Naive thymus-derived CD4-positive, alpha-beta T cell (primary cell): ENCODE measurements around the gene VAV2. TPM values are rescaled to one million over a fixed set of nuclear protein-coding genes. Genes with fewer than 3 reads are reported as not detected.

Source experiments
- ATAC-seq: fragments of 150-1000 bp; cut with Tn5 transposase; 2 replicates; pipeline ENCODE4 v1.10.0; 2021; ENCODE audit warnings: mild to moderate bottlenecking, moderate library complexity
- CTCF ChIA-PET: fragments of 350-600 bp; sonication (Branson Sonifier 250); formaldehyde crosslinking; loops from one replicate; lab custom pipeline; 2021; ENCODE audit warnings: antibody characterized with exemption; lab: Charles Lee
- POLR2A ChIA-PET: fragments of 350-600 bp; sonication (Branson Sonifier 250); formaldehyde crosslinking; loops from one replicate; lab custom pipeline; 2021; ENCODE audit warnings: antibody characterized with exemption, inconsistent platforms; lab: Charles Lee
- DNase-seq, 9 donors: peaks; one replicate each; pipeline versions ENCODE4 v3.0.0 to v3.0.0-alpha.2; 2020 to 2022; ENCODE audit warnings: mixed read lengths in 1 of 9
- H3K27ac ChIP-seq: one replicate; pipeline ENCODE4 v1.7.0; 2013; ENCODE audit warnings: mild to moderate bottlenecking, low read depth, low read length, moderate library complexity
- H3K27me3 ChIP-seq, 2 donors: one replicate each; pipeline ENCODE4 v1.7.0; 2013; ENCODE audit warnings: low read length in 2 of 2, mild to moderate bottlenecking in 2 of 2, moderate library complexity in 2 of 2; ENCODE audit not compliant: control insufficient read depth in 2 of 2, insufficient read depth in 2 of 2
- H3K36me3 ChIP-seq, 3 experiments: 1 replicate in 2 of 3; 2 replicates in 1 of 3; pipeline ENCODE4 v1.7.0; 2013; ENCODE audit warnings: low read length in 3 of 3, mild to moderate bottlenecking in 3 of 3, moderate library complexity in 1 of 3; ENCODE audit not compliant: insufficient read depth in 3 of 3, control insufficient read depth in 2 of 3
- H3K4me1 ChIP-seq, 2 donors: one replicate each; pipeline ENCODE4 v1.7.0; 2013; ENCODE audit warnings: low read length in 2 of 2, mild to moderate bottlenecking in 2 of 2, moderate library complexity in 1 of 2; ENCODE audit not compliant: control insufficient read depth in 2 of 2, insufficient read depth in 2 of 2
- H3K4me3 ChIP-seq: 2 replicates; pipeline ENCODE4 v1.7.0; 2013; ENCODE audit warnings: mild to moderate bottlenecking, low read length
- H3K9me3 ChIP-seq, 3 experiments: 1 replicate in 2 of 3; 2 replicates in 1 of 3; pipeline ENCODE4 v1.7.0; 2013; ENCODE audit warnings: low read length in 3 of 3; ENCODE audit not compliant: control insufficient read depth in 2 of 3
- H3K27ac Mint-ChIP-seq, 9 donors: one replicate each; pipeline ENCODE4 v1.8.0; 2020 to 2022; ENCODE audit warnings: mixed read lengths in 9 of 9, mild to moderate bottlenecking in 8 of 9, moderate library complexity in 5 of 9, inconsistent platforms in 2 of 9
- H3K27me3 Mint-ChIP-seq, 5 donors: one replicate each; pipeline ENCODE4 v1.8.0; 2021 to 2022; ENCODE audit warnings: mixed read lengths in 5 of 5, mild to moderate bottlenecking in 1 of 5
- H3K36me3 Mint-ChIP-seq, 5 donors: one replicate each; pipeline ENCODE4 v1.8.0; 2020 to 2022; ENCODE audit warnings: mixed read lengths in 5 of 5, mild to moderate bottlenecking in 3 of 5, inconsistent platforms in 1 of 5
- H3K4me1 Mint-ChIP-seq, 7 donors: one replicate each; pipeline ENCODE4 v1.8.0; 2020 to 2022; ENCODE audit warnings: mixed read lengths in 7 of 7, mild to moderate bottlenecking in 3 of 7, inconsistent platforms in 1 of 7
- H3K4me3 Mint-ChIP-seq, 10 donors: one replicate each; pipeline ENCODE4 v1.8.0; 2020 to 2022; ENCODE audit warnings: mild to moderate bottlenecking in 10 of 10, mixed read lengths in 10 of 10, moderate library complexity in 6 of 10, inconsistent platforms in 2 of 10
- H3K9me3 Mint-ChIP-seq, 11 donors: one replicate each; pipeline ENCODE4 v1.8.0; 2020 to 2022; ENCODE audit warnings: mixed read lengths in 11 of 11, mild to moderate bottlenecking in 4 of 11, inconsistent platforms in 1 of 11, moderate library complexity in 1 of 11
- intact Hi-C, 2 donors: fragments of 100-400 bp; cut with micrococcal nuclease; formaldehyde crosslinking; loops; one replicate each; pipeline ENCODE4 v1.15.1; 2023
- polyA plus RNA-seq, 2 donors: library from polyadenylated mRNA; unstranded; fragments of 300-500 nt; fragmentation: Illumina TruSeq; gene quantifications; one replicate each; pipeline ENCODE4 v1.2.3, GENCODE V29; 2021
- total RNA-seq, 6 experiments: library from RNA in 5 of 6; stranded (reverse) in 5 of 6; gene quantifications; 1 replicate in 5 of 6; 2 replicates in 1 of 6; pipeline ENCODE4 v1.2.3 and lab custom pipeline; 2021 to 2026

Gene VAV2
- total and polyA plus RNA-seq, 7 experiments from 2014 or later = 0.18 to 14.4 (median 1.9) TPM

DNA sequence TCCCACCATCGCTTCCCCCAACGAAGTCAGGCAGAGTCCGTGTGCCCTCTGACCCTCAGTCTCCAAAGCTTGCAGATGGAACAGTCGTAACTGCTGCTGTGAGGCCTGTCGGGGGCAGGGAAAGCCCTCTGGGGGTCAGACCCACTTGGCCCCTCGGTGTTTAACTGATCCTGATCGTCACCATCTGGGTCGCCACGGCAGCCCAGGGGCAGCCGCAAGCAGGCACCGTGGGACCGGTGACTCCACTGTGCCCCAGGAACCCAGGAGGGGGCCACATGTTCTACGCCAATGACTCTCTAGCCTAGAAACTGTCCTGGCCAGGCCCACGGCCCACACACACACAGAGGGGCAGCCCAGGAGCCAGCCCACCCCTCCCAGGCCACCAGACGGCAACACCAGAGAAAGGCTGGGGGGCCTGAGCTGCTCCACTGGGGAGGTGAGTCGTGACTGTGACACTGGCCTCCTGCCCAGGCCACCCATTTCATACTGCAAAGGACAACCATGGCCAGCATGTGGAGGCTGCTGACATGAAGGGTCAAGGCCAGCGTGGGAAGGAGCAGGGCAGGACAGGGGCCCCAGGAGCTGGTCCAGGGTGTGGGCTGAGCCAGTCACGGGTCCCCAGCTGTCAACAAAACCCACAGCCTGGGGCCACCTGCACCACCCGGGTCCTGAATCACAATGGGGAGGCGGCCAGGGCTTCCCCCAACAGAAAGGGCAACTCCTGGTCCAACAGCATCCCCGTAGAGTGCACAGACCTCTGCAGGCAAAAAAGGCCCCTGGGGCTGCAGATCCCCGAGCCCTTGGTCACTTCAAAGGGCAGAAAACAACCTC, 20.8 kb downstream of the VAV2 start:
- Mint-ChIP-seq H3K36me3 (no peaks in the 10 kb centered on the region), H3K9me3 (no peaks in the 10 kb centered on the region), H3K27ac (no peak overlapping the region), H3K4me1 (peaks cover 0 to 8% (median 0%) of the 10 kb centered on the region in 7 donors), H3K27me3 (peaks cover 0 to 2% (median 0%) of the 10 kb centered on the region in 5 donors), H3K4me3 (no peak overlapping the region)
- ATAC-seq (no peak), DNase-seq (no peak)
- POLR2A ChIA-PET = no interaction called here
- Histone ChIP-seq H3K36me3 (no peaks in the 10 kb centered on the region), H3K27me3 (no peaks in the 10 kb centered on the region), H3K4me3 (no peak overlapping the region), H3K9me3 (no peaks in the 10 kb centered on the region), H3K4me1 (no peaks in the 10 kb centered on the region), H3K27ac (no peak overlapping the region)
- intact Hi-C loops = no loop called here
- CTCF ChIA-PET = no interaction called here

DNA sequence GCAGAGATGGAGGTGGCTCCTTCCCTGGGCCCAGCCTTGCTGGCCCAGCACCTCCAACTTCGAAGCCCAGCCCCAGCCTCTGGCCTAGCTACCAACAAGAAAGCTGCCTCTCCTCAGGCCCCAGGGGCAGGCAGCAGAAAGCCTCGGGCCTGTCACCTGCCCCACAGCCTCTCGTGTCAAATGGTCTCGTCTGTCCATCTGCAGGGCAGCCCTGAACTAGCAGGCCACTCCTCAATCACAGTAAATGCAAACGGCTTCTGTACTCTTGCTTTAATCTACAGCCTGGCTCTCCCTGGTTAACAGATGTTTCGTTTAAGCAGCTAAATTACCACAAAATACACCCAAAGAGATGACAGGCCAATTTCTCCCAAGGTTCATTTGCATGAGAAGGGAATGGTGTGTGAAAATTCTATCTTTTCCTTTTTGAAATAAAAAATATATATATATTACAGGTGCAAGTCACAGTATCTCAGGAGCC, 21.5 kb downstream of the VAV2 start:
- H3K27me3 Mint-ChIP-seq = peaks cover 0 to 4% (median 0%) of the 10 kb centered on the region in 5 donors
- H3K36me3 Mint-ChIP-seq = peaks cover 0 to 3% (median 0%) of the 10 kb centered on the region in 5 donors
- H3K4me3 Mint-ChIP-seq = no peak overlapping the region
- no peaks in the 10 kb centered on the region for H3K27me3 ChIP-seq
- H3K4me1 Mint-ChIP-seq = peaks cover 0 to 8% (median 0%) of the 10 kb centered on the region in 7 donors
- H3K4me1 ChIP-seq = no peaks in the 10 kb centered on the region
- H3K9me3 ChIP-seq = no peaks in the 10 kb centered on the region
- H3K27ac ChIP-seq = no peak overlapping the region
- ChIA-PET POLR2A (no interaction called here), CTCF (no interaction called here)
- DNase-seq = no peak
- H3K4me3 ChIP-seq = no peak overlapping the region
- no peak overlapping the region for H3K27ac Mint-ChIP-seq
- H3K36me3 ChIP-seq = no peaks in the 10 kb centered on the region
- intact Hi-C loops = no loop called here
- no peak for ATAC-seq
- H3K9me3 Mint-ChIP-seq = peaks cover 0 to 6% (median 2%) of the 10 kb centered on the region in 11 donors

DNA sequence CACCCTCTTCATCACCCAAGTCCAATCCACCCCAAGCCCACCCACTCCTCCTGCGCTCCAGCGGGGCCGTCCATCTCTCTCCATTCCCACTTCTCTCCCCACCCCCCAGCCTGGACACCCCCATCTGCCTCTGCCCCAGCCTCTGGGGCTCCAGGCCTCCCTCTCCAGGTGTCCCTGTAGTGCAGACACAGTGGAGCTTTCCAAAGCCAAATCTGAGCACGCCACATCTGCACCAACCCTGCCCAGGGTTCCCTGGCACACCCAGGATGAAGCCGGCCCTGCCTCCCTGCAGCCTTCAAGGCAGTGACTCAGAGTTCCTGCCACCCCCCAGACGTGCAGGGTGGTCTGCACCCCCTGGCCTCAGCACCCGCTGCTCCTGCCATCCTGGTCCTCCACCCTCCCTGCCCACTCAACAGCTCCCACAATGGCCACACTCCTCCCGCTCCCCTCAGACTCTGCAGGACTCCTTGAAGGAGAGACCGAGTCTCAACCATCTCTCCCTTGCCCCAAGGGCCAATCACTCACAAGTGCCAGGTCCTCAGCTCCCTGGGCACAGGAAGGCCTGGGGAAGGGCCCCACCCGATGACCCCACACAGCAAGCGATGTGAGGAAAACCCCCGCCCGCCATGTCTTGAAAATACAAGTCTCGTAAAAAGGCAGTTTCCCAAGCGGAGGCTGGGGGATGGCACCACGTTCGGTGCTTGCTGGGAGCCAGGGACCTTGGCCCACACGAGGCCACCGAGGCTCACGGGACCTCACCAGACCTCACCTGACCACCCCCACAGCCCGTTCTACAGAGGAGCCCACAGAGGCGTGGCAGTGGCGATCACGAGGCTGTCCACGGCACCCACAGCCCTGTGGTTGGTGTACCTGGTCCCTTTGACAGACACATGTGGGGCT, 22.2 kb downstream of the VAV2 start:
- Histone ChIP-seq H3K27me3 (no peaks in the 10 kb centered on the region), H3K4me1 (no peaks in the 10 kb centered on the region), H3K27ac (no peak overlapping the region), H3K4me3 (no peak overlapping the region), H3K9me3 (no peaks in the 10 kb centered on the region), H3K36me3 (no peaks in the 10 kb centered on the region)
- CTCF ChIA-PET = no interaction called here
- H3K36me3 Mint-ChIP-seq = peaks cover 0 to 5% (median under 1%) of the 10 kb centered on the region in 5 donors
- intact Hi-C loops = no loop called here
- ATAC-seq = no peak
- H3K4me1 Mint-ChIP-seq = peaks cover 0 to 8% (median 0%) of the 10 kb centered on the region in 7 donors
- peaks cover 0 to 4% (median 0%) of the 10 kb centered on the region in 5 donors for H3K27me3 Mint-ChIP-seq
- no peak overlapping the region for H3K4me3 Mint-ChIP-seq
- DNase-seq = no peak
- H3K9me3 Mint-ChIP-seq = peaks cover 0 to 7% (median 3%) of the 10 kb centered on the region in 11 donors
- POLR2A ChIA-PET = no interaction called here
- no peak overlapping the region for H3K27ac Mint-ChIP-seq

DNA sequence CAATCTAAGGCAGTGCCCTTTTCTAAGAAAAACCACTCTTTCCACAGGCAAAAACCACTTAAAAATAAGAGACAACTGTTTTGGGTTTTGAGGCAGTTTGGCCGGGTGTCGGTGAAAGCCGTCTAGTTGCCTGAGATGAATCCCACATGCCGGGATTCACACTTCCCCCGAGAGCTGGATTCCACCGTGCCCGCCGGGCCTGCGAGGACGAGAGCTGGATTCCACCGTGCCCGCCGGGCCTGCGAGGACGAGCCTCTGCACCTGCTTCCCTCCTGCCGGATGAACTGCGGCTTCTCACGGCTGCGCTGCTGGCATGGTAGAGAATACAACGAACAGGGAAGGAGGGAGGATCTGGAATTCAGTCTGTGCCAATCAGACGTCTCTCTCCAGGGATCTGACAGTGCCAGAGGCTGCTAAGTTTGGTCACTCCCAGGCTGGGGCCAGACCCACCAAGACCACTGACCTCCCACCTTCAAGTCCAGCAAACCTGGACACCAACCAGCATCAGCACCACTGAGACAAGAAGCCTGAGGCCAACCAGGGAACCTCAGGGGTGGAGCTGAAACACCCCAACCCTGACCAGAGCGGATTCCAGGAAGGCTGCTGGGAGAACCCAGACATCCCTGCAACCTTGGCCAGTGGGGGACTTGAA, 23.0 kb downstream of the VAV2 start:
- H3K9me3 Mint-ChIP-seq = peaks cover 4 to 14% (median 9%) of the 10 kb centered on the region in 11 donors
- Histone ChIP-seq H3K27me3 (no peaks in the 10 kb centered on the region), H3K36me3 (no peaks in the 10 kb centered on the region), H3K27ac (no peak overlapping the region), H3K4me1 (no peaks in the 10 kb centered on the region), H3K4me3 (no peak overlapping the region), H3K9me3 (no peaks in the 10 kb centered on the region)
- CTCF ChIA-PET = interaction anchor here (0.7 kb wide), 1 partner anchor 22 kb away, joined by 3 read pairs; no protein-coding TSS in a partner anchor
- POLR2A ChIA-PET = no interaction called here
- H3K27me3 Mint-ChIP-seq = peaks cover 0 to 4% (median 0%) of the 10 kb centered on the region in 5 donors
- ATAC-seq (no peak), DNase-seq (no peak)
- intact Hi-C loops = no loop called here
- no peak overlapping the region for H3K4me3 Mint-ChIP-seq
- peaks cover 0 to 10% (median 5%) of the 10 kb centered on the region in 5 donors for H3K36me3 Mint-ChIP-seq
- H3K4me1 Mint-ChIP-seq = peaks cover 0 to 8% (median 0%) of the 10 kb centered on the region in 7 donors
- no peak overlapping the region for H3K27ac Mint-ChIP-seq

DNA sequence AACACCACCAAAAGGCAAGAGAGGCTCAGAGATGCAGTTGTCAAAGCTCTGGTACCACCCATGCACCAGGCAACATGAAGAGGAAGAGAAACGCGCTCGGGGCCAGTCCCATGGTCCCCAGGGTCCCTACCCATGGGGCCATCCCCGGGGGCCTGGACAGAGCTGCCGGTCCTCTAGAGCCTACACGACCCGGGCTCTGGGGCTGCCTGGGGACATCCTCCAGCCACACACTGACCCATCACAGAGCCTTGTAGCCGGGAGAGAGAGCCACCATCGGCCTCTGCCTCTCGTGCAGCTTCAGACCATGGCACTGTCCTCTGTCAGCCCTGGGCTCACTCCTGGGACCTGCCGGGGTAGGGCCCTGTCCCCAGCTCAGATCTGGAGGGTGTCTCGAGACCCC, 23.7 kb downstream of the VAV2 start:
- H3K27ac ChIP-seq = no peak overlapping the region
- CTCF ChIA-PET = interaction anchor here (0.7 kb wide), 1 partner anchor 22 kb away, joined by 3 read pairs; no protein-coding TSS in a partner anchor
- POLR2A ChIA-PET = no interaction called here
- H3K9me3 ChIP-seq = no peaks in the 10 kb centered on the region
- Mint-ChIP-seq H3K9me3 (peaks cover 4 to 21% (median 9%) of the 10 kb centered on the region in 11 donors), H3K4me1 (peaks cover 0 to 4% (median 0%) of the 10 kb centered on the region in 7 donors), H3K4me3 (no peak overlapping the region), H3K27me3 (peaks cover 0 to 4% (median 0%) of the 10 kb centered on the region in 5 donors), H3K36me3 (peaks cover 0 to 10% (median 5%) of the 10 kb centered on the region in 5 donors), H3K27ac (no peak overlapping the region)
- ATAC-seq = no peak
- DNase-seq = no peak
- H3K36me3 ChIP-seq = no peaks in the 10 kb centered on the region
- no peaks in the 10 kb centered on the region for H3K27me3 ChIP-seq
- intact Hi-C loops = no loop called here
- no peaks in the 10 kb centered on the region for H3K4me1 ChIP-seq
- no peak overlapping the region for H3K4me3 ChIP-seq

DNA sequence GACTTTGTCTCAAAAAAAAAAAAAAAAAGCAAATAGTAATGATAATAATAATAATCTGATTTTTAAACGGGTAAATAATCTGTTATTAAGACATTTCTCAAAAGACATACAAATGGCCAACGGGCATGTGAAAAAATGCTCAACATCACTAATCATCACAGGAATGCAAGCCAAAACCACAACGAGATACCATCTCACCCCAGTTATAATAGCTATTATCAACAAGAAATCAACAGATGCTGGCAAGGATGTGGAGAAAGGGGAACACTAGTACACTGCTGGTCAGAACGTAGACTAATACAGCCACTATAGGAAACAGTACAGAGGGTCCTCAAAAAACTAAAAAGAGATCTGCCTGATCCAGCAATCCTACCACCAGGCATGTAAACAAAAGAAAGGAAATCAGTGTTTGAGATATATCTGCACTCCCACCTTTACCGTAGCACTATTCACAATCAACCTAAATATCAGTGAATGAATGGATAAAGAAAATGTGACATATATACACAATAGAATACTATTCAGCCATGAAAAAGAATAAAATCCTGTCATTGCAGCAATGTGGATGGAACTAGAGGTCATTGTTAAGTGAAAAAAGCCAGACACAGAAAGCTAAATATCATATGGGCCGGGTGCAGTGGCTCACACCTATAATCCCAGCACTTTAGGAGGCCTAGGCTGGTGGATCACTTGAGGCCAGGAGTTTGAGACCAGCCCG, 24.9 kb downstream of the VAV2 start:
- no peak for DNase-seq
- no peaks in the 10 kb centered on the region for H3K4me1 ChIP-seq
- ATAC-seq = no peak
- CTCF ChIA-PET = no interaction called here
- peaks cover 0 to 4% (median 0%) of the 10 kb centered on the region in 5 donors for H3K27me3 Mint-ChIP-seq
- no peak overlapping the region for H3K4me3 ChIP-seq
- no peak overlapping the region for H3K4me3 Mint-ChIP-seq
- H3K36me3 ChIP-seq = no peaks in the 10 kb centered on the region
- H3K9me3 ChIP-seq = no peaks in the 10 kb centered on the region
- no peak overlapping the region for H3K27ac Mint-ChIP-seq
- intact Hi-C loops = no loop called here
- peaks cover 0 to 4% (median 0%) of the 10 kb centered on the region in 7 donors for H3K4me1 Mint-ChIP-seq
- H3K9me3 Mint-ChIP-seq = peaks cover 6 to 28% (median 13%) of the 10 kb centered on the region in 11 donors
- H3K27me3 ChIP-seq = no peaks in the 10 kb centered on the region
- H3K27ac ChIP-seq = no peak overlapping the region
- POLR2A ChIA-PET = no interaction called here
- H3K36me3 Mint-ChIP-seq = peaks cover 0 to 10% (median 7%) of the 10 kb centered on the region in 5 donors
